Endothelial cell of umbilical vein (primary cell): ENCODE measurements around the gene GSKIP. TPM values are rescaled to one million over a fixed set of nuclear protein-coding genes. Genes with fewer than 3 reads are reported as not detected.

Experiments used
- BruUV-seq: library from RNA; stranded (reverse); fragments of 400-500 nt; replicated peaks from 2 replicates; lab custom pipeline; 2021; lab: Mats Ljungman, UMichigan
- CTCF ChIA-PET: fragments of 300-600, 350-600 bp; sonication (Branson Sonifier 250); formaldehyde crosslinking; loops from one replicate; lab custom pipeline; 2021; ENCODE audit warnings: antibody characterized with exemption, inconsistent platforms; lab: Charles Lee
- POLR2A ChIA-PET: fragments of 300-600, 350-600 bp; sonication (Branson Sonifier 250); formaldehyde crosslinking; loops from one replicate; lab custom pipeline; 2021; ENCODE audit warnings: antibody characterized with exemption, inconsistent platforms; lab: Charles Lee
- DNase-seq: peaks from one replicate; pipeline ENCODE4 v3.0.0-alpha.2; 2011; ENCODE audit warnings: low read depth, low spot score
- FAIRE-seq: peaks from 2 replicates; lab custom pipeline; 2011; peaks lifted over from hg19 to GRCh38; lab: Jason Lieb, UNC
- H2AFZ ChIP-seq: 2 replicates; pipeline ENCODE4 v1.6.0; 2012; ENCODE audit warnings: low read depth, low read length, control low read depth, inconsistent platforms
- H3K27ac ChIP-seq: 2 replicates; pipeline ENCODE4 v1.5.1; 2011; ENCODE audit warnings: low read depth, mild to moderate bottlenecking, control low read depth, low read length, moderate library complexity; ENCODE audit not compliant: insufficient read depth
- H3K27me3 ChIP-seq, 2 experiments: 2 replicates each; pipeline versions ENCODE4 v1.6.0 to v1.6.1; 2011; ENCODE audit warnings: low read length in 2 of 2, mixed read lengths in 1 of 2; ENCODE audit not compliant: control insufficient read depth in 2 of 2, insufficient read depth in 2 of 2
- H3K36me3 ChIP-seq, 2 experiments: 2 replicates in 1 of 2; 3 replicates in 1 of 2; pipeline ENCODE4 v1.5.1; 2011; ENCODE audit warnings: low read length in 2 of 2, mild to moderate bottlenecking in 1 of 2, moderate library complexity in 1 of 2; ENCODE audit not compliant: control insufficient read depth in 2 of 2, insufficient read depth in 2 of 2; ENCODE audit errors: extremely low read depth in 1 of 2
- H3K4me1 ChIP-seq: 3 replicates; pipeline ENCODE4 v1.5.1; 2011; ENCODE audit warnings: mild to moderate bottlenecking, low read length; ENCODE audit not compliant: control insufficient read depth, insufficient read depth; ENCODE audit errors: extremely low read depth
- H3K4me2 ChIP-seq: 2 replicates; pipeline ENCODE4 v1.6.1; 2011; ENCODE audit warnings: low read length, control low read depth, mixed read lengths; ENCODE audit not compliant: insufficient read depth
- H3K4me3 ChIP-seq, 3 experiments: fragments of 200-600 bp in 1 of 3; sonication (generic), shearing (Covaris generic) in 1 of 3; replicated peaks in 1 of 3; 2 replicates each; pipeline ENCODE4 v1.5.1; 2011 to 2016; ENCODE audit warnings: control low read depth in 3 of 3, low read length in 3 of 3, mild to moderate bottlenecking in 2 of 3, inconsistent platforms in 1 of 3, low read depth in 1 of 3, moderate library complexity in 1 of 3; ENCODE audit not compliant: insufficient read depth in 1 of 3
- H3K79me2 ChIP-seq: 2 replicates; pipeline ENCODE4 v1.6.0; 2012; ENCODE audit warnings: low read length, inconsistent platforms; ENCODE audit not compliant: control insufficient read depth, insufficient read depth
- H3K9ac ChIP-seq: replicated peaks from 2 replicates; pipeline ENCODE3; 2011; ENCODE audit warnings: low read length, control low read depth; ENCODE audit not compliant: insufficient read depth; ENCODE audit errors: extremely low read depth
- H3K9me1 ChIP-seq: replicated peaks from 3 replicates; pipeline ENCODE4 v1.6.0; 2011; ENCODE audit warnings: mild to moderate bottlenecking, low read length; ENCODE audit not compliant: control insufficient read depth, insufficient read depth; ENCODE audit errors: extremely low read depth
- H3K9me3 ChIP-seq: replicated peaks from 2 replicates; pipeline ENCODE4 v1.5.1; 2012; ENCODE audit warnings: low read length, inconsistent platforms; ENCODE audit not compliant: control insufficient read depth, insufficient read depth
- H4K20me1 ChIP-seq: replicated peaks from 2 replicates; pipeline ENCODE3; 2011; ENCODE audit warnings: mild to moderate bottlenecking, low read length; ENCODE audit not compliant: control insufficient read depth, insufficient read depth; ENCODE audit errors: extremely low read depth
- EZH2 ChIP-seq: IDR thresholded peaks from 2 replicates; pipeline ENCODE4 v1.6.1; 2012; ENCODE audit warnings: borderline replicate concordance, low read depth, mild to moderate bottlenecking, moderate library complexity, low read length, inconsistent platforms; ENCODE audit not compliant: severe bottlenecking
- FOS ChIP-seq: IDR thresholded peaks from 2 replicates; pipeline ENCODE4 v1.6.1; 2011; ENCODE audit warnings: mild to moderate bottlenecking, low read length, moderate library complexity, borderline replicate concordance; ENCODE audit not compliant: insufficient read depth
- GATA2 ChIP-seq: IDR thresholded peaks from 2 replicates; pipeline ENCODE4 v1.7.0; 2011; ENCODE audit warnings: low read depth, mild to moderate bottlenecking, moderate library complexity, mixed read lengths, low read length; ENCODE audit not compliant: insufficient read length, insufficient read depth
- JUN ChIP-seq: IDR thresholded peaks from 2 replicates; pipeline ENCODE4 v1.6.1; 2011; ENCODE audit warnings: borderline replicate concordance, low read depth; ENCODE audit not compliant: insufficient read length, insufficient read depth
- MYC ChIP-seq: IDR thresholded peaks from one replicate; pipeline ENCODE4 v1.6.1; 2011; ENCODE audit warnings: mild to moderate bottlenecking, low read depth, low read length
- POLR2A ChIP-seq: IDR thresholded peaks from 2 replicates; pipeline ENCODE4 v1.6.1; 2012; ENCODE audit warnings: low read depth, mild to moderate bottlenecking, control low read depth, low read length
- POLR2AphosphoS5 ChIP-seq: IDR thresholded peaks from 2 replicates; pipeline ENCODE4 v1.6.1; 2012; ENCODE audit warnings: low read depth, mild to moderate bottlenecking, control low read depth, low read length, moderate library complexity; ENCODE audit not compliant: insufficient read depth
- dilution Hi-C: fragments of 300-500 bp; cut with MboI; formaldehyde crosslinking; loops from one replicate; pipeline ENCODE4 v1.15.0; 2019; ENCODE audit warnings: low sequenced_read_pairs; ENCODE audit not compliant: extremely low pct_ligation_motif_present
- intact Hi-C: fragments of 100-400 bp; cut with micrococcal nuclease; formaldehyde crosslinking; loops from one replicate; pipeline ENCODE4 v1.10.0; 2022
- polyA plus RNA-seq, 4 experiments: library from polyadenylated mRNA; depleted of rRNA in 3 of 4; stranded (reverse) in 3 of 4; unstranded in 1 of 4; fragments of >200 nt; gene quantifications; 2 replicates each; pipeline versions ENCODE4 v1.2.1 to v1.2.3, GENCODE V29; 2011 to 2012; ENCODE audit warnings: missing spikeins in 1 of 4
- total RNA-seq: library from RNA; stranded (reverse); gene quantifications from 2 replicates; pipeline ENCODE4 v1.2.3, GENCODE V29; 2021
- TF ChIP-seq, protein P1 (sequence below), 2 donors: IDR thresholded peaks; 1 replicate in 1 of 2; 2 replicates in 1 of 2; pipeline ENCODE4 v1.5.1; 2011; ENCODE audit warnings: low read length in 2 of 2, mild to moderate bottlenecking in 2 of 2, moderate library complexity in 2 of 2, control low read depth in 1 of 2, inconsistent platforms in 1 of 2, low read depth in 1 of 2; ENCODE audit not compliant: insufficient read depth in 1 of 2; ENCODE audit errors: extremely low read depth in 1 of 2
- TF ChIP-seq, protein P2 (sequence below): IDR thresholded peaks from 2 replicates; pipeline ENCODE4 v1.6.1; 2011; ENCODE audit not compliant: insufficient read depth, insufficient read length

Gene GSKIP
- total and polyA plus RNA-seq, 2 donors (not counting 3 experiments of a cell fraction or from before 2014, with no cell fraction given): 9.2 to 15.9 TPM

- H3K27ac ChIP-seq: no peak overlapping the region
- intact Hi-C loops (no loop called here), dilution Hi-C loops (no loop called here)
- no peak overlapping the region for H3K9ac ChIP-seq
- FAIRE-seq (peak; percentile 78), DNase-seq (peak; percentile 75)
- no peaks in the 10 kb centered on the region for H3K9me1 ChIP-seq
- H3K79me2 ChIP-seq: no peaks in the 10 kb centered on the region
- POLR2A ChIA-PET: interaction anchor here (0.8 kb wide), 1 partner anchor 11 kb away, joined by 3 read pairs; no protein-coding TSS in a partner anchor
- no peak overlapping the region for H3K4me2 ChIP-seq
- peak; percentile 12 for TF ChIP-seq JUN
- TF ChIP-seq, protein P1, sequence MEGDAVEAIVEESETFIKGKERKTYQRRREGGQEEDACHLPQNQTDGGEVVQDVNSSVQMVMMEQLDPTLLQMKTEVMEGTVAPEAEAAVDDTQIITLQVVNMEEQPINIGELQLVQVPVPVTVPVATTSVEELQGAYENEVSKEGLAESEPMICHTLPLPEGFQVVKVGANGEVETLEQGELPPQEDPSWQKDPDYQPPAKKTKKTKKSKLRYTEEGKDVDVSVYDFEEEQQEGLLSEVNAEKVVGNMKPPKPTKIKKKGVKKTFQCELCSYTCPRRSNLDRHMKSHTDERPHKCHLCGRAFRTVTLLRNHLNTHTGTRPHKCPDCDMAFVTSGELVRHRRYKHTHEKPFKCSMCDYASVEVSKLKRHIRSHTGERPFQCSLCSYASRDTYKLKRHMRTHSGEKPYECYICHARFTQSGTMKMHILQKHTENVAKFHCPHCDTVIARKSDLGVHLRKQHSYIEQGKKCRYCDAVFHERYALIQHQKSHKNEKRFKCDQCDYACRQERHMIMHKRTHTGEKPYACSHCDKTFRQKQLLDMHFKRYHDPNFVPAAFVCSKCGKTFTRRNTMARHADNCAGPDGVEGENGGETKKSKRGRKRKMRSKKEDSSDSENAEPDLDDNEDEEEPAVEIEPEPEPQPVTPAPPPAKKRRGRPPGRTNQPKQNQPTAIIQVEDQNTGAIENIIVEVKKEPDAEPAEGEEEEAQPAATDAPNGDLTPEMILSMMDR (IDR thresholded peaks at IDR 0.05; ENCODE audit: extremely low read depth in 1 of 2, insufficient read depth in 1 of 2, low read depth in 1 of 2, low read length in 2 of 2): no peak
- TF ChIP-seq EZH2: no peak
- no peaks in the 10 kb centered on the region for H3K9me3 ChIP-seq
- H3K36me3 ChIP-seq: no peaks in the 10 kb centered on the region
- CTCF ChIA-PET: interaction anchor here (0.7 to 1.4 kb wide), 6 partner anchors 9 to 128 kb away, joined by 3 to 6 read pairs (median 4); partner anchors contain the start of gene AK7
- no peaks in the 10 kb centered on the region for H4K20me1 ChIP-seq
- H3K4me1 ChIP-seq: no peaks in the 10 kb centered on the region
- H2AFZ ChIP-seq: no peak overlapping the region
- H3K27me3 ChIP-seq: peaks cover 2% of the 10 kb centered on the region in 2 experiments
- H3K4me3 ChIP-seq: no peak overlapping the region
- no TSS peak for BruUV-seq
These were observed 40.1 kb downstream of the GSKIP start for GRCh38 chr14:96403409-96403808.

DNA sequence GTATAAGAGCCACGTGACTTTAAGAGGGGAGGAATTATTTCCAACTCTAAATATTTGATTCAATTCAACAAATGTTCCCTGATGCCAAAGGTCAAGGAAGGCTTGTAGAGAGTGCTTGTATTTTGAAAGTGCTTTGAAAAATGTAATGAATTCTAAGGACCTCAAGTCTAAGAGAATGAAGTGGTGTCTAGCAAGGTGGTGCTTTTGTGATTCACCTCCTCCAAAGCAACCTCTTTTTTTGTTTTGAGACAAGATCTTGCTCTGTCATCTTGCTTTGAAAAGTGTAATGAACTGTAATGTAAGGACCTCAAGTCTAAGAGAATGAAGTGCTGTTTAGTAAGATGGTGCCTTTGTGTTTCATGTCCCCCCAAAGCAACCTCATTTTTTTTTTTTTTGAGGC is 42.4 kb downstream of the GSKIP start:
- Histone ChIP-seq H3K9me1 (no peaks in the 10 kb centered on the region), H3K36me3 (no peaks in the 10 kb centered on the region), H2AFZ (no peak overlapping the region), H3K4me3 (no peak overlapping the region), H3K27ac (no peak overlapping the region), H4K20me1 (no peaks in the 10 kb centered on the region), H3K9ac (no peak overlapping the region), H3K79me2 (no peaks in the 10 kb centered on the region), H3K27me3 (no peaks in the 10 kb centered on the region), H3K4me2 (no peak overlapping the region), H3K9me3 (no peaks in the 10 kb centered on the region), H3K4me1 (no peaks in the 10 kb centered on the region)
- DNase-seq: no peak
- CTCF ChIA-PET: no interaction called here
- no peak for TF ChIP-seq FOS
- no peak for TF ChIP-seq POLR2AphosphoS5
- TF ChIP-seq GATA2: no peak
- TF ChIP-seq JUN: no peak
- no peak for TF ChIP-seq POLR2A
- TF ChIP-seq EZH2: no peak
- TF ChIP-seq, protein P2, sequence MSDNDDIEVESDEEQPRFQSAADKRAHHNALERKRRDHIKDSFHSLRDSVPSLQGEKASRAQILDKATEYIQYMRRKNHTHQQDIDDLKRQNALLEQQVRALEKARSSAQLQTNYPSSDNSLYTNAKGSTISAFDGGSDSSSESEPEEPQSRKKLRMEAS: no peak
- TF ChIP-seq MYC: no peak
- TF ChIP-seq, protein P1 (IDR thresholded peaks at IDR 0.05; ENCODE audit: extremely low read depth in 1 of 2, insufficient read depth in 1 of 2, low read depth in 1 of 2, low read length in 2 of 2): no peak
- no peak for FAIRE-seq
- dilution Hi-C loops: no loop called here
- no TSS peak for BruUV-seq
- intact Hi-C loops: no loop called here
- POLR2A ChIA-PET: no interaction called here
